ENCODE measurements around the gene ILF2. TPM values are rescaled to one million over a fixed set of nuclear protein-coding genes. Genes with fewer than 3 reads are reported as not detected.

Gene ILF2
- total RNA-seq, 2 experiments from 2014 or later, result 140 to 147 TPM

DNA sequence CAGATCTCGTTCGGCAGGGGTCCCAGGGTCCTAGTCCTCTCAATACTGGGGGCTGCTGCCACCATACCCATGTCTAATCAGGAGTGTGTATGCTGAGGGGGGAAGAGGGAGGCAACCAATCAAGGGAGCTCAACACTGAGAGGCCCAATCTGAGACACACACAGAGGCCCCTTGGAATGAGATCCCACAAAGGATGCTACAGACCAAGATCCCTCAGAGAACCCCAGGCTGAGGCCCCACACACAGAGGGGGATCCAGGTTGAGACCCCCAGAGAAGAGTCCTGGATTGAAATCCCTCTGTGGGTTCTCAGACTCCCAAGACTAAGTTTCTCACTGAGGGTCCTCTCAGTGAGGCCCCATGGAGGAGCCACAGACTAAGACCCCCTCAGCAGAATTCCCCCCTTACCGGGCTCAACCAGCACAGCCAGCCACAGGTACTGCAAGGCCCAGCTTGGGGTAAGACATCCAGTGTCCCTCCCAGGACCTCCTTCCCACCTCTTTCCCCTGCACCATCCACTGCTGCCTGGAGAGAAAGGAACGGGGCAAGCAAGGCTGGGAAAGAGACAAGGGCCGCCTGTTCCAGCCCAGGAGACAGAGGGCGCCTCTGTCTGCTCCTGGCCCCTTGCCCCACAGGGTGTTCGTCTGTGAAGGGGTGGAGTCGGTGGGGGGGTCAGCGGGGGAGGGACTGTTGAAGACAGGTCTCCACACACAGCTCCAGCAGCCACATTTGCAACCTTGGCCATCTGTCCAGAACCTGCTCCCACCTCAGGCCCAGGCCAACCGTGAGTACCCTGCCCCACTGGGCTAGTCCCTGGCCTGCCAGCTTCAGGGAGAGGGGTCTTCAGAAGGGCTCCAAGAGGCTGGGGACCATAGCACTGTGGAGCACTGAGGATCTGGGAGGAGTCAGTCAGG, 42.8 kb downstream of the ILF2 start, which contains the start of gene S100A1:
TSS of gene S100A1 (plus strand) at position 720 of the 912 bp plus-strand sequence. CDS start 2,088 bp downstream, outside the sequence.
- Histone ChIP-seq H3K9me3 (ENCODE audit: control insufficient read depth in 1 of 2, insufficient read depth in 1 of 2, low read length in 2 of 2) (no peaks in the 10 kb centered on the region), H3K27ac (ENCODE audit: low read depth in 1 of 2, low read length in 2 of 2) (no peak within 1 kb of the TSS), H3K27me3 (ENCODE audit: control insufficient read depth in 1 of 2, insufficient read depth in 2 of 2, low read length in 2 of 2) (no peaks in the 10 kb centered on the region), H3K36me3 (ENCODE audit: insufficient read depth, low read length) (no peaks in the 10 kb centered on the region), H3K4me3 (ENCODE audit: low read length) (no peak within 1 kb of the TSS), H3K4me1 (ENCODE audit: insufficient read depth, low read length) (peaks cover 6% of the 10 kb centered on the region)
- Mint-ChIP-seq H3K36me3 (ENCODE audit: low read depth) (no peaks in the 10 kb centered on the region), H3K27ac (no peak within 1 kb of the TSS), H3K4me1 (ENCODE audit: low read depth) (no peaks in the 10 kb centered on the region), H3K4me3 (no peak within 1 kb of the TSS), H3K27me3 (no peaks in the 10 kb centered on the region), H3K9me3 (no peaks in the 10 kb centered on the region)
- no peak for DNase-seq
- ChIA-PET POLR2A (no interaction called here), CTCF (interaction anchor here (1.4 kb wide), 1 partner anchor 10 kb away, joined by 3 read pairs; no protein-coding TSS in a partner anchor)
- ATAC-seq (ENCODE audit: poor library complexity), result no peak
- intact Hi-C loops (cut with DNase I, micrococcal nuclease), result no loop called here
- TF ChIP-seq, protein P1, sequence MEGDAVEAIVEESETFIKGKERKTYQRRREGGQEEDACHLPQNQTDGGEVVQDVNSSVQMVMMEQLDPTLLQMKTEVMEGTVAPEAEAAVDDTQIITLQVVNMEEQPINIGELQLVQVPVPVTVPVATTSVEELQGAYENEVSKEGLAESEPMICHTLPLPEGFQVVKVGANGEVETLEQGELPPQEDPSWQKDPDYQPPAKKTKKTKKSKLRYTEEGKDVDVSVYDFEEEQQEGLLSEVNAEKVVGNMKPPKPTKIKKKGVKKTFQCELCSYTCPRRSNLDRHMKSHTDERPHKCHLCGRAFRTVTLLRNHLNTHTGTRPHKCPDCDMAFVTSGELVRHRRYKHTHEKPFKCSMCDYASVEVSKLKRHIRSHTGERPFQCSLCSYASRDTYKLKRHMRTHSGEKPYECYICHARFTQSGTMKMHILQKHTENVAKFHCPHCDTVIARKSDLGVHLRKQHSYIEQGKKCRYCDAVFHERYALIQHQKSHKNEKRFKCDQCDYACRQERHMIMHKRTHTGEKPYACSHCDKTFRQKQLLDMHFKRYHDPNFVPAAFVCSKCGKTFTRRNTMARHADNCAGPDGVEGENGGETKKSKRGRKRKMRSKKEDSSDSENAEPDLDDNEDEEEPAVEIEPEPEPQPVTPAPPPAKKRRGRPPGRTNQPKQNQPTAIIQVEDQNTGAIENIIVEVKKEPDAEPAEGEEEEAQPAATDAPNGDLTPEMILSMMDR (IDR thresholded peaks at IDR 0.05), result no peak

DNA sequence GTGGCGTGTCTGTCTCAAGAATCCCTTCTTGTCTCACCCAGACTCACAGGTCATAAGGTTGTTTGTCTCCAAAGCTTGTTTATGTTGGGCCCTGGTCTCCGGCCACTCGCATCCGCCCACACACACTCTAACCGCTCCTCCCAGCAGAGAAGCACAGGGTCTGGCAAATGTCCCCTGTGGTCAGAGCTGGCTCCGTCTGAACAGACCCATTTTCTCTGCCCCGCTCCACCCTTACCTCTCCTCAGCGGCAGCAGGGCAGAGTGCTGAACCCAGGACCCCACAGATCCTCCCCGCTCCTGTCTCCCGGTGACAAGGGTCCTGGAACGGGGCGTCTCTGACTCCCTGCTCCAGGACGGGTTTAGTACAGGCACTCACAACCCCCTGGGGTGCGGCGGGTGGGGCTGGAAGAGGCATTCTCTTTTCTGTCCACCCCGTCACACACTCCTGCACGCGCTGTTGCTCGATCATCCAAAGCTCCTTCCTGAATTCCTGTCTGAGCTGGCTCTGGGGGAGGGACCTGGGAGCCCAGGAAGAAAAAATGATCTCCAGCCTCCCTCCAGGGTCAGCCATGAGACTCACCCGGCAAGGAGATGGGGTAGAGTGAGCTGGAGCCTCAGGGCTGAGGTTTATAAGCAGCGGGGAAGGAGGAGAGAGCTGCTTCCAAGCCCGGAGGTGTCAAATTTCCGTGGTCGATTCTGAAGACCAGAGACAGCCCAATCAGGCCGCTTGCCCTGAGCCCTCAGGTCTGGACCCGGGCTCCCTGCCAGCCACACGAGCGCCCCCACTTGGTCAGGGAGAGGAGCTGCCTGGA, 43.7 kb downstream of the ILF2 start, which contains the start of gene S100A13:
TSS of gene S100A13 (minus strand) at position 602 of the 811 bp plus-strand sequence. CDS start 1,033 bp downstream, outside the sequence.
- H3K9me3 Mint-ChIP-seq, result no peaks in the 10 kb centered on the region
- ChIA-PET CTCF (interaction anchor here (1.1 to 1.4 kb wide), 2 partner anchors 9 to 11 kb away, joined by 3 read pairs; no protein-coding TSS in a partner anchor), POLR2A (no interaction called here)
- H3K36me3 Mint-ChIP-seq (ENCODE audit: low read depth), result no peaks in the 10 kb centered on the region
- ATAC-seq (ENCODE audit: poor library complexity) (no peak), DNase-seq (no peak)
- H3K27ac Mint-ChIP-seq, result no peak within 1 kb of the TSS
- Histone ChIP-seq H3K9me3 (ENCODE audit: control insufficient read depth in 1 of 2, insufficient read depth in 1 of 2, low read length in 2 of 2) (no peaks in the 10 kb centered on the region), H3K27ac (ENCODE audit: low read depth in 1 of 2, low read length in 2 of 2) (no peak within 1 kb of the TSS), H3K36me3 (ENCODE audit: insufficient read depth, low read length) (no peaks in the 10 kb centered on the region), H3K4me1 (ENCODE audit: insufficient read depth, low read length) (peaks cover 6% of the 10 kb centered on the region), H3K4me3 (ENCODE audit: low read length) (no peak within 1 kb of the TSS), H3K27me3 (ENCODE audit: control insufficient read depth in 1 of 2, insufficient read depth in 2 of 2, low read length in 2 of 2) (no peaks in the 10 kb centered on the region)
- H3K27me3 Mint-ChIP-seq, result no peaks in the 10 kb centered on the region
- intact Hi-C loops (cut with DNase I, micrococcal nuclease), result no loop called here
- H3K4me3 Mint-ChIP-seq, result no peak within 1 kb of the TSS
- TF ChIP-seq, protein P1 (IDR thresholded peaks at IDR 0.05), result no peak
- H3K4me1 Mint-ChIP-seq (ENCODE audit: low read depth), result no peaks in the 10 kb centered on the region

DNA sequence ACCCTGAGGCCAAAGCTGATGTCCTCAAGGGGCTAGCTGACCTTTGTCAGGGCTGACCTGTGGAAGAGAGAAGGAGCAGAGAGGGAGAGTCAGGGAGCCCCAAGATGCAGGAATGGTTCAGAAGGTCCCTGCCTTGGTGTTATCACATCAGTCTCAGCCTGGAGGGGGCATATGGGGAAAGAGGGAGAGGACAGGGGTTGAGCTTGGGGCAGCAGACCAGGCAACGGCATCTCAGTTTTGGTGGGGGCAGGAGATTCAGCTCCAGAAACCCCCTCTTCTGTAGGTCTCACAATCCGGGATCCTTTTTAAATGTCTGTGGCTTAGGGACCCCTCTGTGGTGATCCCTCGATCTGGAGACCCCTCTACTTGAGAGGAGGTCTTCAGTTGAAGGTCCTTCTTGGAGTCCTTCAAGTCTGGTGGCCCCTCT, 44.3 kb downstream of the ILF2 start:
- H3K4me3 ChIP-seq (ENCODE audit: low read length), result no peak overlapping the region
- Mint-ChIP-seq H3K4me3 (no peak overlapping the region), H3K27me3 (no peaks in the 10 kb centered on the region), H3K9me3 (no peaks in the 10 kb centered on the region), H3K4me1 (ENCODE audit: low read depth) (no peaks in the 10 kb centered on the region), H3K36me3 (ENCODE audit: low read depth) (no peaks in the 10 kb centered on the region), H3K27ac (no peak overlapping the region)
- CTCF ChIA-PET, result interaction anchor here (1.1 to 1.4 kb wide), 2 partner anchors 9 to 12 kb away, joined by 3 read pairs; no protein-coding TSS in a partner anchor
- H3K4me1 ChIP-seq (ENCODE audit: insufficient read depth, low read length), result peaks cover 6% of the 10 kb centered on the region
- no peaks in the 10 kb centered on the region for H3K36me3 ChIP-seq (ENCODE audit: insufficient read depth, low read length)
- no peak overlapping the region for H3K27ac ChIP-seq (ENCODE audit: low read depth in 1 of 2, low read length in 2 of 2)
- H3K27me3 ChIP-seq (ENCODE audit: control insufficient read depth in 1 of 2, insufficient read depth in 2 of 2, low read length in 2 of 2), result no peaks in the 10 kb centered on the region
- POLR2A ChIA-PET, result no interaction called here
- no peaks in the 10 kb centered on the region for H3K9me3 ChIP-seq (ENCODE audit: control insufficient read depth in 1 of 2, insufficient read depth in 1 of 2, low read length in 2 of 2)
- TF ChIP-seq, protein P1 (IDR thresholded peaks at IDR 0.05), result no peak
- ATAC-seq (ENCODE audit: poor library complexity) (no peak), DNase-seq (no peak)
- intact Hi-C loops (cut with DNase I, micrococcal nuclease), result no loop called here
